SIG-M5 treated with dmso at 0.1 percent for 504 hours (cell line): ENCODE data around the gene FNBP1.
"Not testable (repeated sequence)": the region's sequence is repeated elsewhere in the genome, so short reads cannot be mapped to it uniquely, and the experiment has no call there.

Source experiments
- DNase-seq: peaks from one replicate; lab custom pipeline; 2025; ENCODE audit not compliant: unreplicated experiment; lab: John Stamatoyannopoulos, UW

The FNBP1 gene

GRCh38 chr9:129895376-129896268 lies 147.4 kb downstream of the FNBP1 start:
- DNase-seq, result no peak

GRCh38 chr9:129894120-129894823 lies 148.7 kb downstream of the FNBP1 start:
- no peak for DNase-seq

- DNase-seq, result no peak
Observed at GRCh38 chr9:129891569-129891968, 151.4 kb downstream of the FNBP1 start.

- not testable (repeated sequence) for DNase-seq
Observed at GRCh38 chr9:129890718-129891299, 152.2 kb downstream of the FNBP1 start.

GRCh38 chr9:129889941-129890717 lies 152.9 kb downstream of the FNBP1 start:
- DNase-seq, result peak; percentile 83

GRCh38 chr9:129889122-129889940 lies 153.7 kb downstream of the FNBP1 start:
- peak; percentile 40 for DNase-seq

GRCh38 chr9:129888293-129889121 lies 154.5 kb downstream of the FNBP1 start:
- peak; percentile 89 for DNase-seq

- DNase-seq, result peak; percentile 61
Observed at GRCh38 chr9:129887334-129888292, 155.4 kb downstream of the FNBP1 start.

- peak; percentile 52 for DNase-seq
Observed at GRCh38 chr9:129886226-129887174, 156.5 kb downstream of the FNBP1 start.

- DNase-seq, result peak; percentile 93
Observed at GRCh38 chr9:129885670-129886106, 157.3 kb downstream of the FNBP1 start.

- peak; percentile 22 for DNase-seq
Observed at GRCh38 chr9:129885018-129885669, 157.8 kb downstream of the FNBP1 start.

- peak; percentile 90 for DNase-seq
Observed at GRCh38 chr9:129884220-129885017, 158.6 kb downstream of the FNBP1 start.

- DNase-seq, result no peak
Observed at GRCh38 chr9:129881547-129882324, 161.3 kb downstream of the FNBP1 start.

- no peak for DNase-seq
Observed at GRCh38 chr9:129880654-129881546, 162.1 kb downstream of the FNBP1 start.
